PC-3 (cell line): ENCODE measurements around the gene PSRC1.

ENCODE experiments used
- EZH2 ChIP-seq: fragments of 300-600 bp; sonication (generic); IDR thresholded peaks from one replicate; pipeline ENCODE4 v1.6.1; 2017; ENCODE audit warnings: antibody characterized with exemption, mild to moderate bottlenecking, low read length; ENCODE audit not compliant: unreplicated experiment
- EZH2phosphoT487 ChIP-seq: fragments of 300-600 bp; sonication (generic); IDR thresholded peaks from 2 replicates; pipeline ENCODE4 v1.6.1; 2018; ENCODE audit warnings: mild to moderate bottlenecking, antibody characterized with exemption, low read length, borderline replicate concordance
- TF ChIP-seq, protein P1 (sequence below): fragments of 300-600 bp; sonication (generic); conservative IDR thresholded peaks from 2 replicates; pipeline ENCODE4 v1.5.1; 2017; ENCODE audit warnings: antibody characterized with exemption, low read depth, mild to moderate bottlenecking, low read length

DNA sequence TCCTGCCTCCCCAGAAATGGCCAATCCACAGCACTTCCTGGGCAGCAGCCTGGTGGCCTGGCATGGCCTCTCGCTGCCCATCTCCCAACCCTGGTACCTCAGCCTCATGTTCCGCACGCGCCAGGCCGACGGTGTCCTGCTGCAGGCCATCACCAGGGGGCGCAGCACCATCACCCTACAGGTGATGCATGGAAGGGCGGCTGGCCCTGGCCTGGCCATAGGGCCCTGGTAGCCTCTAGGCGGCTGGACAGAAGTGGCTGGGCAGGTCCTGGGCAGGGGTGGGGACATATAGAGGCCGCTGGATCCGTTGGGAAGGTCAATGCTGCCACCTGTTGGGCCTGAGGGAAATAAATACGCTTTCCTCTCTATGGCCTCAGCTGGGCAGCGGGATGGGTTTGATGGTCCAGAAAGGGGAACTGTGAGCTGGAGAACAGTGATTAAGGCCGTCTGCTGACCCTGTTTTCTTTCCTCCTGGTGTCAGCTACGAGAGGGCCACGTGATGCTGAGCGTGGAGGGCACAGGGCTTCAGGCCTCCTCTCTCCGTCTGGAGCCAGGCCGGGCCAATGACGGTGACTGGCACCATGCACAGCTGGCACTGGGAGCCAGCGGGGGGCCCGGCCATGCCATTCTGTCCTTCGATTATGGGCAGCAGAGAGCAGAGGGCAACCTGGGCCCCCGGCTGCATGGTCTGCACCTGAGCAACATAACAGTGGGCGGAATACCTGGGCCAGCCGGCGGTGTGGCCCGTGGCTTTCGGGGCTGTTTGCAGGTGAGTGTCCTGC is 19.2 kb downstream of the PSRC1 start:
- TF ChIP-seq, protein P1, sequence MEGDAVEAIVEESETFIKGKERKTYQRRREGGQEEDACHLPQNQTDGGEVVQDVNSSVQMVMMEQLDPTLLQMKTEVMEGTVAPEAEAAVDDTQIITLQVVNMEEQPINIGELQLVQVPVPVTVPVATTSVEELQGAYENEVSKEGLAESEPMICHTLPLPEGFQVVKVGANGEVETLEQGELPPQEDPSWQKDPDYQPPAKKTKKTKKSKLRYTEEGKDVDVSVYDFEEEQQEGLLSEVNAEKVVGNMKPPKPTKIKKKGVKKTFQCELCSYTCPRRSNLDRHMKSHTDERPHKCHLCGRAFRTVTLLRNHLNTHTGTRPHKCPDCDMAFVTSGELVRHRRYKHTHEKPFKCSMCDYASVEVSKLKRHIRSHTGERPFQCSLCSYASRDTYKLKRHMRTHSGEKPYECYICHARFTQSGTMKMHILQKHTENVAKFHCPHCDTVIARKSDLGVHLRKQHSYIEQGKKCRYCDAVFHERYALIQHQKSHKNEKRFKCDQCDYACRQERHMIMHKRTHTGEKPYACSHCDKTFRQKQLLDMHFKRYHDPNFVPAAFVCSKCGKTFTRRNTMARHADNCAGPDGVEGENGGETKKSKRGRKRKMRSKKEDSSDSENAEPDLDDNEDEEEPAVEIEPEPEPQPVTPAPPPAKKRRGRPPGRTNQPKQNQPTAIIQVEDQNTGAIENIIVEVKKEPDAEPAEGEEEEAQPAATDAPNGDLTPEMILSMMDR, result peak; percentile 98
- TF ChIP-seq EZH2, result no peak
- TF ChIP-seq EZH2phosphoT487, result no peak
